ENCODE data around the gene SKP2.
"Not testable (repeated sequence)": the region's sequence is repeated elsewhere in the genome, so short reads cannot be mapped to it uniquely, and the experiment has no call there.

Gene SKP2

DNA sequence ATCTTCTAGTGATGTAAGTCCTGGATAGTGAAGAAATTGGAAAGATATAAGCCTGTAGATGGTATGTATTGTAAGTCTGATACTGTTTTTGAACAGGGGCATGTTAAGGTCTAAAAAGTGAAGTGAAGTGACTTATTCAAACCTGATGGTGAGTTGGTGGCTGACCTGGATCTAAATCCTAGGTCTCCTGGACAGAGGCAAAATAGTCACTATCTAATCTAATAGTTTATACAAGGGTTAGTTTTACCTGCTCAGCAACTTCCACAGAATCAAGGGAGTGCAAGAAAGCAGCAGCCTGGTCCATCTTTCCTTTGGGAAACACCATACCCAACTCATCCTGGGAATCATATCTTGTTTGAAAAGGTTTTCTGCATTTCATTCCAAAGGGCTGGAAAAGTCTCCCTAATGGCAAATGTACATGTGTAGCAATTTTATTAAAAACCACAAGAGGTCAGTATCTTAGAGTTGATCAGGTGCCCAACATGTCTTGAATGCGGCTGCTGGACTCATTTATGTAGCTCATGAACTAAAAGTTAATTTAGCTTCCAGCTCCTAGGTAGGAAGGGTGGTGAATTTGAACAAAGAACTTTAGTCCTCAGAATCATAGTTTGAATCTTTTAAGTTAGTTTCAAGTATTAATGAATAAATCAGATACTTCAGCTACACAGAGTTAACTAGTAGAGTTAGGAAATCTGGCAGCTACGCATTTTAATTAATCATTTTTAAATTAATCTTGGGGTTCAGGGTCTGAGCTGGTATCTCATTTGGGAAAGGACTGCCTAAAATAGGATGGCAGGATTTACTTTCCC, 26.0 kb downstream of the SKP2 start:
- CTCF ChIA-PET = interaction anchor here (0.7 to 2.2 kb wide), 17 partner anchors 8 to 519 kb away, joined by 3 to 10 read pairs (median 3); partner anchors contain the start of gene RANBP3L
- POLR2A ChIA-PET = no interaction called here
- Histone ChIP-seq H3K27me3 (replicated peaks in 2 of 5; ENCODE audit: control insufficient read depth in 4 of 5, insufficient read depth in 5 of 5, low read length in 4 of 5) (no peaks in the 10 kb centered on the region), H3K27ac (ENCODE audit: insufficient read depth in 1 of 2, low read depth in 1 of 2, low read length in 2 of 2, poor library complexity in 1 of 2, severe bottlenecking in 2 of 2) (no peak overlapping the region), H3K4me1 (ENCODE audit: control extremely low read depth in 1 of 4, control insufficient read depth in 4 of 4, insufficient read depth in 4 of 4, low read length in 3 of 4) (no peaks in the 10 kb centered on the region), H3K36me3 (ENCODE audit: control insufficient read depth in 4 of 4, insufficient read depth in 4 of 4, low read length in 3 of 4) (peaks cover 24 to 69% (median 50%) of the 10 kb centered on the region in 4 experiments), H3K9me3 (ENCODE audit: control extremely low read depth in 1 of 5, control insufficient read depth in 4 of 5, insufficient read depth in 2 of 5, low read depth in 1 of 5, low read length in 4 of 5) (no peaks in the 10 kb centered on the region), H3K4me3 (ENCODE audit: control insufficient read depth in 1 of 7, extremely low read depth in 1 of 7, insufficient read depth in 4 of 7, low read depth in 2 of 7, low read length in 6 of 7) (no peak overlapping the region)
- no CpG with 5 or more reads among the region's 2 CpGs for WGBS (ENCODE audit: insufficient coverage)
- peak; percentile 22 to 49 (median 40) for DNase-seq

DNA sequence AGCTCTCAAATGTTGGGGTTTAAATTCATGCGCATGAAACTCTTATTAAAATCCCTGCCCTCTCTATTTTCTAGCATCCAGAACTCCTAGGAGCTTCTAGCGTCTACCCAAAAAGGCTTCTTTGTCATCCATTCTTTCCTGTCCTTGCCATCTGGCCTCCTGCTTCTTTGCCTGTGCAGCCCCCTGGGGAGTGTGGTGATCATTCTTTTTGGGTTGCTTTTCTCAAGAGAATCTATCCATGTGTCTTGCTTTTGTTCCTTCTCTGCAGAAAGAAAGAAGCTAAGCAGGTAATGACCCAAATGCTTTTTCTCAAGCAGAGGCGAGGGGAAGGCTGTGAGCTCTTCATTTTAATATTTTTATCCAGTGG, 26.6 kb downstream of the SKP2 start:
- H3K4me3 ChIP-seq (ENCODE audit: control insufficient read depth in 1 of 7, extremely low read depth in 1 of 7, insufficient read depth in 4 of 7, low read depth in 2 of 7, low read length in 6 of 7) = no peak overlapping the region
- H3K27me3 ChIP-seq (replicated peaks in 2 of 5; ENCODE audit: control insufficient read depth in 4 of 5, insufficient read depth in 5 of 5, low read length in 4 of 5) = no peaks in the 10 kb centered on the region
- ChIA-PET POLR2A (no interaction called here), CTCF (interaction anchor here (0.6 to 2.2 kb wide), 16 partner anchors 9 to 518 kb away, joined by 3 to 10 read pairs (median 4); no protein-coding TSS in a partner anchor)
- no peak overlapping the region for H3K27ac ChIP-seq (ENCODE audit: insufficient read depth in 1 of 2, low read depth in 1 of 2, low read length in 2 of 2, poor library complexity in 1 of 2, severe bottlenecking in 2 of 2)
- peaks cover 24 to 63% (median 47%) of the 10 kb centered on the region in 4 experiments for H3K36me3 ChIP-seq (ENCODE audit: control insufficient read depth in 4 of 4, insufficient read depth in 4 of 4, low read length in 3 of 4)
- 64% methylated on average over 2 of the region's 3 CpGs for WGBS (ENCODE audit: insufficient coverage)
- no peak for DNase-seq
- no peaks in the 10 kb centered on the region for H3K9me3 ChIP-seq (ENCODE audit: control extremely low read depth in 1 of 5, control insufficient read depth in 4 of 5, insufficient read depth in 2 of 5, low read depth in 1 of 5, low read length in 4 of 5)
- no peaks in the 10 kb centered on the region for H3K4me1 ChIP-seq (ENCODE audit: control extremely low read depth in 1 of 4, control insufficient read depth in 4 of 4, insufficient read depth in 4 of 4, low read length in 3 of 4)

GRCh38 chr5:36179950-36180349, 28.0 kb downstream of the SKP2 start:
- ChIA-PET POLR2A (no interaction called here), CTCF (interaction anchor here (0.6 to 1.0 kb wide), 2 partner anchors 12 to 13 kb away, joined by 3 read pairs; no protein-coding TSS in a partner anchor)
- peaks cover 19 to 50% (median 38%) of the 10 kb centered on the region in 4 experiments for H3K36me3 ChIP-seq (ENCODE audit: control insufficient read depth in 4 of 4, insufficient read depth in 4 of 4, low read length in 3 of 4)
- no peaks in the 10 kb centered on the region for H3K9me3 ChIP-seq (ENCODE audit: control extremely low read depth in 1 of 5, control insufficient read depth in 4 of 5, insufficient read depth in 2 of 5, low read depth in 1 of 5, low read length in 4 of 5)
- 100% methylated on average over 1 of the region's 4 CpGs for WGBS (ENCODE audit: insufficient coverage)
- DNase-seq = no peak
- no peak overlapping the region for H3K27ac ChIP-seq (ENCODE audit: insufficient read depth in 1 of 2, low read depth in 1 of 2, low read length in 2 of 2, poor library complexity in 1 of 2, severe bottlenecking in 2 of 2)
- no peaks in the 10 kb centered on the region for H3K4me1 ChIP-seq (ENCODE audit: control extremely low read depth in 1 of 4, control insufficient read depth in 4 of 4, insufficient read depth in 4 of 4, low read length in 3 of 4)
- H3K4me3 ChIP-seq (ENCODE audit: control insufficient read depth in 1 of 7, extremely low read depth in 1 of 7, insufficient read depth in 4 of 7, low read depth in 2 of 7, low read length in 6 of 7) = no peak overlapping the region
- no peaks in the 10 kb centered on the region for H3K27me3 ChIP-seq (replicated peaks in 2 of 5; ENCODE audit: control insufficient read depth in 4 of 5, insufficient read depth in 5 of 5, low read length in 4 of 5)

DNA sequence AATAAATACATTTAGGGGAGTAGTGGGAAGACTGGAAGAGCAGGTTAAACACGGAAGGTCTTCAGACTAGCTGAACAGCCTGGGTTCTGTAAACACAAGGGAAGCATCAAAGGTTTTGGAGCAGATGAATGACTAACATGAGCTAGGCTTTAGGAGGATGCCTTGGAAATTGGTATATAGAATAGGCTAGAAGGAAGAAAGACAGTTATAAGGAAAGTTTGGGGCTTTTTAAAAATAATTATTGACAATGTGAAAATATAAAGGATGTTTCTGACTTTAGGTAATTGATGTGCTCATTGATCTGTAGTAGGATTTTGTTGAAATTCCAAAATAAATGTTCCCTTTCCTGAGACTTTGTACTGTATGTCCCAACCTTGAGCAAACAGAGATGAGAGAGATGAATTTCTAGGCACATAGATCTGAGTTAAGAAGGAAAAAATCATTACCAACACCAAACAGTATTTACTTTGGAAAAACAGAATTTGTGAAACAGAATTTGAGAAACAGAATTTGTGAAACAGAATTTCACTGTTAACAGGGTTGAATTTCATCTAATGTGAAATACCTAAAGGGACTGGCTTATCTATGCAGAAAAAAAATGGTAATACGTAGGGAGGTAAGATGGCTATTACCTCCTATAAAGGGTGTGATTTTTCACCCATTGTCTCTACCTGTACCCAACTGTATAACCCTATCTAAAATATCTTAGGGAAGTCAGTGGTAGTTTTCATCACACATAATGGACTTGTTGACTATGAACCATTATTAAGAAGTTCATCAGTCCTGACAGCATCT, 28.8 kb downstream of the SKP2 start:
- WGBS (ENCODE audit: insufficient coverage) = 89% methylated on average over 1 of the region's 2 CpGs
- POLR2A ChIA-PET = no interaction called here

DNA sequence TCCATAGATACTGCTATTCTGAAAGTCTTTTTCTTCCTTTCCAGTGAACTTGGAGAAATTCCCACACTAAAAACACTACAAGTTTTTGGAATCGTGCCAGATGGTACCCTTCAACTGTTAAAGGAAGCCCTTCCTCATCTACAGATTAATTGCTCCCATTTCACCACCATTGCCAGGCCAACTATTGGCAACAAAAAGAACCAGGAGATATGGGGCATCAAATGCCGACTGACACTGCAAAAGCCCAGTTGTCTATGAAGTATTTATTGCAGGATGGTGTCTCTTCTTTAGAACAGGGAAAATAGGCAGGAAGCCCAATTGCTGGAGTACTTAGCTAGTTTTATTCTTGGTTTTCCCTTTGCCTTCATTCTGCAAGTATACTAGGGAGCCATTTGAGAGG, 29.9 kb downstream of the SKP2 start:
- H3K9me3 ChIP-seq (ENCODE audit: control extremely low read depth in 1 of 5, control insufficient read depth in 4 of 5, insufficient read depth in 2 of 5, low read depth in 1 of 5, low read length in 4 of 5) = peaks cover 0 to 1% (median 0%) of the 10 kb centered on the region in 5 experiments
- no peak for DNase-seq
- WGBS (ENCODE audit: insufficient coverage) = 100% methylated on average over 1 of the region's 2 CpGs
- CTCF ChIA-PET = interaction anchor here (1.3 kb wide), 1 partner anchor 21 kb away, joined by 3 read pairs; no protein-coding TSS in a partner anchor
- no peaks in the 10 kb centered on the region for H3K4me1 ChIP-seq (ENCODE audit: control extremely low read depth in 1 of 4, control insufficient read depth in 4 of 4, insufficient read depth in 4 of 4, low read length in 3 of 4)
- POLR2A ChIA-PET = no interaction called here
- H3K27me3 ChIP-seq (replicated peaks in 2 of 5; ENCODE audit: control insufficient read depth in 4 of 5, insufficient read depth in 5 of 5, low read length in 4 of 5) = no peaks in the 10 kb centered on the region
- no peak overlapping the region for H3K27ac ChIP-seq (ENCODE audit: insufficient read depth in 1 of 2, low read depth in 1 of 2, low read length in 2 of 2, poor library complexity in 1 of 2, severe bottlenecking in 2 of 2)
- peaks cover 19 to 47% (median 34%) of the 10 kb centered on the region in 4 experiments for H3K36me3 ChIP-seq (ENCODE audit: control insufficient read depth in 4 of 4, insufficient read depth in 4 of 4, low read length in 3 of 4)
- no peak overlapping the region for H3K4me3 ChIP-seq (ENCODE audit: control insufficient read depth in 1 of 7, extremely low read depth in 1 of 7, insufficient read depth in 4 of 7, low read depth in 2 of 7, low read length in 6 of 7)

More for the DNA sequence above, 28.8 kb downstream of the SKP2 start:
- Histone ChIP-seq H3K9me3 (ENCODE audit: control extremely low read depth in 1 of 5, control insufficient read depth in 4 of 5, insufficient read depth in 2 of 5, low read depth in 1 of 5, low read length in 4 of 5) (peaks cover 0 to 1% (median 0%) of the 10 kb centered on the region in 5 experiments), H3K27me3 (replicated peaks in 2 of 5; ENCODE audit: control insufficient read depth in 4 of 5, insufficient read depth in 5 of 5, low read length in 4 of 5) (no peaks in the 10 kb centered on the region), H3K36me3 (ENCODE audit: control insufficient read depth in 4 of 4, insufficient read depth in 4 of 4, low read length in 3 of 4) (peaks cover 19 to 47% (median 34%) of the 10 kb centered on the region in 4 experiments), H3K27ac (ENCODE audit: insufficient read depth in 1 of 2, low read depth in 1 of 2, low read length in 2 of 2, poor library complexity in 1 of 2, severe bottlenecking in 2 of 2) (no peak overlapping the region), H3K4me3 (ENCODE audit: control insufficient read depth in 1 of 7, extremely low read depth in 1 of 7, insufficient read depth in 4 of 7, low read depth in 2 of 7, low read length in 6 of 7) (no peak overlapping the region), H3K4me1 (ENCODE audit: control extremely low read depth in 1 of 4, control insufficient read depth in 4 of 4, insufficient read depth in 4 of 4, low read length in 3 of 4) (no peaks in the 10 kb centered on the region)
- CTCF ChIA-PET = interaction anchor here (1.0 kb wide), 1 partner anchor 13 kb away, joined by 3 read pairs; no protein-coding TSS in a partner anchor
- no peak for DNase-seq

- CTCF ChIA-PET; H3K4me1 ChIP-seq (ENCODE audit: control extremely low read depth in 1 of 4, control insufficient read depth in 4 of 4, insufficient read depth in 4 of 4, low read length in 3 of 4); H3K9me3 ChIP-seq (ENCODE audit: control extremely low read depth in 1 of 5, control insufficient read depth in 4 of 5, insufficient read depth in 2 of 5, low read depth in 1 of 5, low read length in 4 of 5); H3K27ac ChIP-seq (ENCODE audit: insufficient read depth in 1 of 2, low read depth in 1 of 2, low read length in 2 of 2, poor library complexity in 1 of 2, severe bottlenecking in 2 of 2); H3K27me3 ChIP-seq (replicated peaks in 2 of 5; ENCODE audit: control insufficient read depth in 4 of 5, insufficient read depth in 5 of 5, low read length in 4 of 5); DNase-seq; POLR2A ChIA-PET; H3K4me3 ChIP-seq (ENCODE audit: control insufficient read depth in 1 of 7, extremely low read depth in 1 of 7, insufficient read depth in 4 of 7, low read depth in 2 of 7, low read length in 6 of 7): not testable (repeated sequence)
- peaks cover 2 to 30% (median 16%) of the 10 kb centered on the region in 4 experiments for H3K36me3 ChIP-seq (ENCODE audit: control insufficient read depth in 4 of 4, insufficient read depth in 4 of 4, low read length in 3 of 4)
- WGBS (ENCODE audit: insufficient coverage) = no CpG with 5 or more reads among the region's 4 CpGs
Observed at GRCh38 chr5:36184408-36184807, 32.5 kb downstream of the SKP2 start.
